ENCODE results near the gene TFAP2D.

Gene TFAP2D

DNA sequence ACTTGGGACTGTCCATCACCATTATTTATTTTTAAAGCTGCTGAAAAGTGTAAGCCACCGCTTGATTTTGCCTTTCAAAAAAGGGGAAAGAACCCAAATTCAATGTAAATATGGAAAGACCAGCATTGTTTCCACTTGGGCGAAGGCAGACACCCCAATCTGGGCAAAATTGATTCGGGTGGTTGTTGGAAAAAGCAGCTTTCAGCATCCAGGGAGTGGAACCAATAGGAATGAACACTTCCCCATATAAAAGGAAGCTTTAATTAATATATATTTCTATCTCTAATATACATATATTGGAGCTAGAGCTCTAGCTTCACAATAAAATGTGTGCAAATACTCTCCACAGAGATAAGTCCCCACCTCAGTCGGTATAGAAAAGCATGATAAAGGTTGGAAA, at the start of gene TFAP2D:
TFAP2D (plus strand) TSS at position 301 of the 400 bp plus-strand sequence. CDS start 530 bp downstream, outside the sequence.
- no peak for ATAC-seq

DNA sequence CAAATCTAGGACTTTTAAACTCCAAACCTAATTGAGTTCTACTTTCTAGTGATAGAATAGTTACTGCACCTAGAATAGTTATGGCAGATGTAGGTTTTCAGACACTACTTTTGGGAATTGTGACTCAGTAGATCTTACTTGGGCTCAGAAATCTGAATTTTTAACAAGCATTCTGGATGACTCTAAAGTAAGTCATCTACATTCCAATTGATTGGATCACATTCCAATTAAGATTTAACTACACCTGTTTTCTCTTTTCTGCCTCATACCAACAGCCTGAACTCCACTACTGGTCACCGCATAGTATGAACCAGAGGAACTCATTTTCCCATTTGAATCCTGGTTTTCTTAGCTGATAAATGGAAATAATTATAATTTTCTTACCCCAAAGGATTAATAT, 49.5 kb upstream of the TFAP2D start:
- no peak for ATAC-seq

DNA sequence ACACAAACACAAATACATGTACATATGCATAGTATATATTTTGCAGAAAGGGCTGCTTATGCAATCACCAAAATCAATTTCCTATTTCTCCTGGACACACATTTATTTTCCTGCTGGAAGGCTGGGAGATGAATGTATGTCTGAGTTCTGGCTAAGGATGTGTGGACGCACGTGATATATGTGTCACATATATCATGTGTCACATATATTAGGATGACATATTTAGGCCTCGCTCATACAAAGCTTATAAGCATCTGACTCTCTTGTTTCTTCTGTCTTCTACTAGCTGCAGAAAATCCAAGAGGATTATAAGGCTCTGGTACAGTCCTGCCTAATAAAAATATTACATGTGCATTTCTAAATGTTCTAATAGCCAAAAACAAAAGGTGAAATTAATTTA, 47.2 kb upstream of the TFAP2D start:
- no peak for ATAC-seq

DNA sequence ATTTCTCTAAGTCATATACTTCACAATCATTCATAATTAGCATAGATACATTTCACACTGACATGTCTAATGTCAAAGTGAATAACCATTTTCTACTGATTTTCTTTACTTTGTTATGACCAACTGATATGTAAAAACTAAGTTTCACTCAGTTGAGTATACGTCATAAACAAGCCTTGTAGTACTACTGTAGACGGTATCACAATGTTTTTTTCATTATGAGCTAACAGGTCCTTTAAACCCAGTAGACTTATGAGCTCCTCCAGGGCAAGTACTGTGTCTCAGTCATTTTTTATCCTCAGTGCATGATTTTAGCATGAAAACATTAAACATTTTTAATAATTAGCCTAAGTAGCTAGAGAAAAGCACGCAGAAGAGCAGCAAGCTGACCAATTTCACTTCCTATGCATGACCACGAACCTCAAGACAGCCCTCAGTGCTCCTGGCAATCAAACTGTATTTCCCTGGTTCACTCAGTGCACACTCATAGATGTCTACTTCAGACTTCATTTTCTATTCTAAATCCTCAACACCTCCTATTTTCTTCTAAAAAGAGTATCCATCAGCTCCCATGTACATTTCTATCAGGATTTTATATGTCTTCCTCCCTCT, 32.0 kb upstream of the TFAP2D start:
- ATAC-seq: no peak

DNA sequence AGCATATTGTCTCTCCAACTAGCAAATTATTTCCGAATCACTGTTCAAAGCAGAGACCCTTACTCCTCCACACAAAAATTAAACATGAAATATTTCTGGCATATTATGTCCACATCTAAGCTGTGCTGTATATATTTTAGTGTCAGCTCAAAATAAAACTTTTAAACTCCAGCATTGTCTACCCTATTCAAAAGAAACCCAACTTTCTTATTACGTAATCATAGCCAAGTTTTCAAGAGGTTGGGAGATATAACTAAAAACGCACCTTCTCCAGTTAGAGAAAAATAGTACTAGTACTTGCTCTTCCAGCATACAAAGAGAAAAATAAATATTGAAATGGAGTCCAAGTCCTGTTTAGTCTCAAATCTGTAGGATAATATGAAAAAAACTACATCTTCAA, 24.1 kb upstream of the TFAP2D start:
- no peak for ATAC-seq

DNA sequence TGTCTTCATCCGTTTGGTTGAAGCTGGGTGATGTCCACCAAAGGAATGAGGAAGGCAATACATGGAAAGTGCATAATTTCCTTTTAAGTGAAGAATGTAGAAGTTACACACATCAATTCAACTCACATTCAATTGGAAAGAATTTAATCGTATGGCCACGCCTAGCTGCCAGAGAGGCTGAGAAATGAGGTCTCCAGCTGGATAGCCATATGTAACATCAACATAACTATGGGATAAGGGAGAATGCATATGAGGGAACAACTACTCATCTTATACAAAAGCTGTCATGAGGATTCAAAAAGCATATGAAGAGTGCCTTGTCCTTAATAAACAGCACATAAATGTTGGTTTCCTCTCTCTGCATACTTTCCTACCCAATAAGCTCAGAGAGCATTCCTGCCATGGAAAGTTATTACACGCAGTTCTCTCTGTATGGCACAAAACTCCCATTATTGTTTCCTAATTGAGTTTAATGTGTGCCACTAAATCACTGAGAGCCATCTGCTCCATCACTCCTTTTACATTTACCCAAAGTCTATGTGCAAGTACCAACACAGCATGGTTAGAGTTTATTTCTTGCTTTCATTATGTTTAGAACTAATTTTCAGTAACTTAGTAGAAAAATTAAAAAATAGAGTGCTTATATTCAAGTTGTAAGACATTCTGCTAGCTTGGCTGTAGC, 21.4 kb upstream of the TFAP2D start:
- no peak for ATAC-seq

DNA sequence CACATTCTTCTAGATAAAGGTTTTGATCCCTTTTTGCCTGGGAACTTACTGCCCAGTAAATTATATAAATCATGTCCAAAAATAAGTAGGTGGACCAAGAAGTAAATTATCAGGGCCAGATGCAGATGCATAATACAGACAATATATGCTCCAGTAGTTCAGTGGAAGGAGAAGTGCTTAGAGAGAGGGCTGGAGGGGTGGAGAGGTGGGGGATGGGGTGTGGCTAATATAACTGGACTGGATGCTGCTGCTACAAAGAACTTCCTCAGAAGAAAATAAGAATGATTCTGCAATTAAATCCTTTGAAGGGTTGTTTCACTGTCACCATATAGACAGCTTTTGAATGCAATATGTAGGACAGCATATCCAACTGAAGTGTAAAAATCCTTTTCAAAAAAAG, 14.8 kb upstream of the TFAP2D start:
- ATAC-seq: no peak

DNA sequence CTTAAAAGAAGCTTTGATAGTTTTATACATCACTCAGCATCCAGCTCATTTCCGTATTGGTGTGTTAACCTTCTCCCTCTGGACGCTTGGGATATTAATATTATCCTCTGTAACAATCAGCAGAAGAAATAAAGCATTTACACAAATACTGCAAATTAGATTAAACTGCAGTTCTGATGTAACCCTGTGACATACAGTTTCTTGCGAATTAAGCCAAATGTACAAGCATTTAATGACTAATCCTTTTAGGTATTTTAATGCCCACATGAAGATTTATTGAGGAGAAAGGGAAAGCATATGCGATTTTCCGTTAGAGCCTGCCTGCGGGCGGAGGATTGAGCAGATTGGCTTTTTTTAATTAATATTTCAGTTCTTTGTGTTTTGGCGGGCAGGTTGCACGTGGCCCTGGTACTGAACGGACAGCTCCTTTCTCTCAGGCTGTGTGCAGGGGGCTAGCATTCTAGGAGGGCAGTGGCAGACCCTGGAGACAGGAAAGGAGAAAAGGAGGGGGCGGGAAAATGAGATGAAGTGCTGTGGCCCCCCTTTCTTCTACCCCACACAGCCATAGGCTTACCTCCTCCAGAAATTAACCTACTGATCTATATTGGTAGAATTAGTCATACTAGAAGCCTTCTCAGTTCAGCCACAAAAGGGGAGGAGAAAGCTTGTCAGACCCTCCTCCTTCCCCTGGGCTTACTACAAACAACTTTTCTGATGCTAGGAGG, 14.1 kb upstream of the TFAP2D start:
- no peak for ATAC-seq

DNA sequence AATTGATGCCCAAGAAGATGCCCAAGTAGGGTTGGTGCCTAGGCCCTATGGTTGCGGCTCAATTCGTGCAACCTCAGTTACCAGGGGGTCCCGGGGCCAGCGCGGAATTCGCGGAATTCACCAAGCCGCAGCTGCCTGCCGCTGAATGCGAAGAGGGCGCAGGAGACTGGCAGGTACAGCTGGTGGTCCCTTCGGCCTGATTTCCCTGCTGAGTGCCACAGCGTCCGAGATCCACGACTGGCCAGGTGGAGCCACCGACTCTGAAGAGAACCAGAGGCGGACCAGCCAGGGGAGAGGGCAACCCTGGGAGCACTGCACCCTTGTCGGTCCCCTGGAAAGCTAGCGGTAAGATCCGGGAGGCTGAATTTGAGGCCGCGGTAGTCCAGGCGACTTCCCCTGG, 6.8 kb upstream of the TFAP2D start:
- no peak for ATAC-seq

DNA sequence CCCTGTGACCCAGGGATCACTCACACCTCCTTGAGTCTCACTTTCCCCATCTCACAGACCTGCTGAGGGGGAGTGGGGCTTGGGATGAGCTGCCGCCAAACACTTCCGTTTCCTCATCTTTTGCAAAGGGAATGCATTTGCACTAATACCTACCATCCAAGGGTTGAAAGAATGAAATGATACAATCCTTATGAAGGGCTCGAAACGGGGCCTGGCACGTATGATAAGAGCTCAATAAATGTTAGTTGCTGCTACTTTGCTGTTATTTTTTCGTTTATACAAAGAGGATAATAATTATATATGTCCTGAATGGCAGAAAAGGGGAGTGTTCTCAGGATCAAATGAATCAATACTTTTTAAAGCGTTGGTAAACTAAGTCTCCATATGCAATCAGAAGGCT, 6.1 kb upstream of the TFAP2D start:
- no peak for ATAC-seq

DNA sequence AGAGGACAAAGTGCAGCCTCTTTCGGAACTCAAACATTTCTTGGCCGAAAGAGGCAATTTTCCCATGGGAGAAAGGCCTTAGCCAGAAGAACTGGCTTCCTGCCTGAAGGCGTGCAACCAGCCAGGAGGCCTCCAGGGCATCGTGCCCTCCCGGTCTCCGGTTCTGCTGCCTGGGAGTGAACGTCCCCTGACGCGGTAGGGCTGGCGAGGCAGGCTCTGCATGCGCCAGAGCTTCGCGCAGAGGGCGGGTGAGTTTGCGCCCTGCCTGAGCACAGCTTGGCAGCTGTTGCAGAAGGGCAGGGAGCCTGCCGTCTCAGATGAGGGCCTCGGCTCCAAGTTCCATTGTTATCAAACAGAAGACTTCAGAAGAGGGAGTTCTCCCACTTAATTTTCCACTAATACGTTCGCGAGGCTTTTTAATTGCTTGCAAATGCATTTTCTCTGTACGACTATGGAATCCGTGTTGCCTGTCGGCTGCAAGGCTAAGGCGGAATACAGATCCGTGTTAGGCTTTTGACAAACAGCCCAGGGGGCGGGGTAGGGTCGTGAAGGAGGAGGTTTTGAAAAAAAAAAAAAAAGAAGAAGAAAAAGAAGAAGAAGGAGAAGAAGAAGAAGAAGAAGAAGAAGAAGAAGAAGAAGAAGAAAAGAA, 5.5 kb upstream of the TFAP2D start:
- no peak for ATAC-seq

DNA sequence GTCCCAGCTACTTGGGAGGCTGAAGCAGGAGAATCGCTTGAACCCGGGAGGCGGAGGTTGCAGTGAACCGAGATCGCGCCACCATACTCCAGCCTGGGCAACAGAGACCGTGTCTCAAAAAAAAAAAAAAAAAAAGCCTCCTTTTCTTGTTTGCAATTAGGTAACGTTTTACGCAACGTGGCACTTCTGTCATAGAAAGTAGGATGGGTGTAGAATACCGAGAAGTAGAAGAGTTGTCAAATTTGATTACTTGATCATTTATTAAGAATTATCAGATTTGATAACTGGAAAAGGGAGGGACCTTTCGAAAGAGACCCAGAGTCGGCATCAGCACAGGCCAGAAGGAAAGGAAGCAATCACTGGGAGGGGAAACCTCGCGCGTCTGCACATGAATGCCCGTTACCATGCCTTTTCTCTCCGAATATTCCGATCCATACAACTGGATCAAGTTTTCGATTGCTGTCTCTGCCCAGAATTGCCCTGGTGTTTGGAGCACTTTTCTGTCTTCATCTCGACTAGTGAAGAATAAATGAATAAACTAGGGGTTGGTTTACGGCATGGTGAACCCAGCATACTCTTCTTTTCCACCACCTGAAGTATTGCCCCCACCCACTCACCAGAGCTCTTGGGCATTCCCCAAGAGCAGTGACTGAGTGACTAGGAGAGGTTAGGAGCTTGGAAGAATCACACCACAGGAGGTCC, 4.5 kb upstream of the TFAP2D start:
- no peak for ATAC-seq

DNA sequence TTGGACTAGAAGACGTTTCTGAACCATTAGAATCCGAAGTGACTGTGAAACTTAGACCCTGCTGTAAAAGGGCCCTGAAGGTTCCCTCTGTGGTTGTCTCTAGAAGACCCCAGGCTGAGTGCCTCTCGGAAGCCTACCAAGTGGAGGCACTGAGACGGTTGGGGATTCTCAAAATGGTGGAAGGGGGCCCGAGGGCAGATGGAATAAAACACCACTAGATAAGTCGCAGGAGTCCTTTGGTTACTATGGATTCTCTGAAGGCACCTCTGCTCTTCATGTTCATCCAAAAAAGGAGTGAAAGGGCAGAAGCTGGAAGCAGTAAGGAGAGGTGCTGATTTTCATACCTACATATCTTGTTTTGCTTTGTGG, 4.0 kb upstream of the TFAP2D start:
- ATAC-seq: no peak

DNA sequence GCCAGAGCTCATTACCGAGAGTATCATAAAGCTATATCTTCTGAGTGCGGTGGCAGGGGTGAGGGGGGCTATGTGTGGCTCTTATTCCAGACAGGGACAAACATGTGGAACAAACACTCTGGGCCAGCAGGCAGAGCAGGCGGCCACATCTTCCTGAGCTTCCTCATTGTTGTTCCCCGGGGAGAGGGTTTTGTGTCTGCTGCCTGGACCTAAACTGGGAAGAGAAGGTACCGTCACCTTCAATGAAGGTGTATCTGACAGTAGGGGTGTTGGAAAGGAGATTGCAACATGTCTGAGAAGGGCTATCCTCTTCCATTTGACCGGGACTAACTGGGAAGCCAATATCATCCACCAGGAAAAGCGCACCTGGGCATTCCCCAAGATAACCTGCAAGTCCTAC, 1.6 kb upstream of the TFAP2D start:
- ATAC-seq: no peak

DNA sequence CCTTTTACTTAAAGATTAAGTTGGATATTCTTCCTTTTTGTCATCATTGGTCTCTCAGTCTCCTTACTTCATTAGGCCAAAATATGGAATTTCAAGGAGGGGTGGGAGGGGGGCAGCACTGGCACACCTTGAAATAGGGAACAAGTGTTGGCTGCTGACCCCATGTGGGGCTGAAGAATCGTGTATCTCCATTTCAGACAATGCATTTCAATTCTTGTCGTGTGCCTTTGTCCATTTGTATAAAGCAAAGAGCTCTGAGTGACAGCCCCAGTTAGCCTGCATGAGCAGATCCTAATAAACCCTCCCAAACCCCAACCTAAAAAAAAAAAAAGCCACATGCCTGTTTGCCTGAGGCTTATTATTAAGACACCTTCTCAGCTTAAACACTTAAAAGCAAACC, 1.0 kb upstream of the TFAP2D start:
- no peak for ATAC-seq

DNA sequence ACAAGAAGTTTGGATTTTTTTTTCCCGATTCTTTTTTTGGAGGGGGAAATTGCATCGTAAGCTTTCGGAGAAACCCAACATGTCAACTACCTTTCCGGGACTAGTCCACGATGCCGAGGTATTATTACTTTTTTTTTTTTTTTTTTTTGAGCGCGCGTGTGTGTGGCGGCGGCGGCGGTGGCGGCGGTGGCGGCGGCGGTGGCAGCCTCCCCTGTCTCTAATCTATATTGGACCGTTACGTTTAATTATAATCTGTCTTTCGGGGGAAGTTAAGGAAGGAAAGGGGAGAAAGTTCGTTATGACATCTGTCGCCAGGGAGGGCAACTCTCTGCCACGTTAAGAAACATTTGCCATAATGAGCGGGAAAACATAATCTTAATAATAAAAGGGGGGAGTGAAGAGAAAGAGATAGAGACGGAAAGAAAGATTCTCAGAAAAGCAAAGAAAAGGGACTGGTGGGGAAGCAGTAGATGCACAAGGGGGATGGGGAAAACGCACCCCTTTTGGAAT, 706 bp downstream of the TFAP2D start:
- no peak for ATAC-seq

DNA sequence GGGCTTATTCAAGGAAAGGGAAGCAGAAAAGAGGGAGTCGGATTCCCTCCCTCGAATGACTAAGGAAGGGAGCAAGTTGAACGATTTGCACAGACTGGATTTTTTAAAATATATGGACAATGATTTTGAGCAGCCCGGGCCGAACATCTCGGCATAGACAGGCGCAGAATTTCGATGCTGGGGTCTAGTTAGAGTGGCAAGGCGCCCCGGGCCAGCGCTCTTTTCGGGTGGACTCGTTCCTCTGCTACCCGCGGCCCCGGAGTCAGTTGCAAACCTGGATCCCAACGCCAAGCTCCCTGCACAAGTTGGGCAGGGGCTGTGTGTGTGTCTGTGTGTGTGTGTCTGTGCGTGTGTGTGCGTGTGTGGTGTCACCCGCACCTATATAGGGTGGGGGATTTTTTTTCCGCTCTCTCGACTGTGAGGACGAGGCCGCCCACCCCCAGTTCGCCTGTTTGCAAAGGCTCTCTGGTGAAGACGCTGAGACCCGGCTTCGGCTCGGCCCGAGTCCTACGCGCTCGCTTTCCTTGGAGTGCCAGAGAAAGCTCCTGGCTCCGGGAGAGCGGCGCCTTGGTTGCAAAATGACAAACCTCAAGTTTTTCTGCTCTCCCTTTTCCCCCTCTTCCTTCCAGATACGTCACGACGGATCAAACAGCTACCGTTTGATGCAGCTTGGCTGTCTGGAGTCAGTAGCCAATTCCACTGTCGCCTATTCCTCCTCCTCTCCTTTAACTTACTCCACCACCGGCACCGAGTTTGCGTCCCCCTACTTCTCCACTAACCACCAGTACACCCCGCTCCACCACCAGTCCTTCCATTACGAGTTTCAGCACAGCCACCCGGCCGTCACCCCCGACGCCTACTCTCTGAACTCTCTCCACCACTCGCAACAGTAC, 1.4 kb downstream of the TFAP2D start:
- no peak for ATAC-seq

DNA sequence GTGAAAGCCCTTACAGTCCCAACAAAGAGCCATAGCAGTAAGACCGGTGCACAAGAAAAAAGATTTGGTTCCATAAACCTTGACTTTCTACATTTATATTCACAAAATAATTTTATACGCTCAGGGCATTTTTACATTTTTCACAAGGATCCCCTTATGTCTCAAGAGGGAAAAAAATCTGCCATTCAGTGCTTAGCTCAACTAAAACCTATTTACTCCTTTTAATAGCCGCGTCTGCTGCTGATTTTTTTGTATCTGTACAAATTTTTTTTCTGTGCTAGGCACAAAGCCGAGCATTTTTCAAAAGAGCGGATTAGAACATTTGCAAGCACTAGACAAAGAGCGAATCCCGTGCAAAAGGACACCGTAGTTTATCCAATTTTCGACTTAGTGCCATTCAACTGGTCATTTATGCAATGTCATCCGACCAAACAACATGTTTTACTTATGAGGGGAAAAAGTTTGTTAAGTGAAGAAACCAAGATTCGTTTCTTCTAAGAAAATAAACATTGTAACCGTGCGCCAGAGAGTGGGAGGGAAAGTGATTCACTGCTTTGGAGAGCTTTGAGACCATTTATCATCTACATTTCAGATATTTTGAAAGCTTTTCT, 3.7 kb downstream of the TFAP2D start:
- ATAC-seq: no peak

DNA sequence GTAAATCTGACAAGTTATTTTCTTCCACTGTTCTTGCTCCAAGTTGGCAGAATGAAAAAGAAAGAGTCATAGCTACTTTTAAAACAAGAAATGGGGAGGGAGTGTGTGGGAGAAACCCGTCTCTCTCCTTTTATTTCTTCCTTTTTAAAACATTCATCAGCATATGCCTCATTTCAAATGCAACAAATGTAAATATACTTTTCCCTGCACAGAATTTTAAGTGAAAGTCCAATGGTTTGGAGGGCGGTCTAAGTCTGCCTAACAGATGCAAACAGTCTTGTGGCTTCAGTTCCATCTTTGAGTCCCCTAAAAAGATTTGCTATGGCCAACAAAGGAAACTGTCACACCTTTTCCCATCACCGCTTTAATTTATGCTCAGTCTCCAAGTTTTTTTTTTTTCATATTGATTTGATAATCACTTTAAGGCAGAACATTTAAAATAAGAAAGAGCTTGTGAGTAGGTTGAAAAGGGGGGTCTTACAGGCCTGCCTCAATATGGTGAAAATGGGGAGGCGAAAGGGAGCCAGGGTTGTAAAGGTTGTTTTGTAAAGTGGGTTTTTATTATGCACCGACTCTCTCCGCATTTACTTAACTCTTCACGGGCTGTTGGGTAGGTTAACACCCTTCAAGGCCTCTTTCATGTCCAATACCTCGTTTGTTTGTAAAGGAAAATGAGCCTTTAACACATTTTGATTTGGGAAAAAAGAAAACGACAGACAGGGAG, 4.6 kb downstream of the TFAP2D start:
- ATAC-seq: no peak

DNA sequence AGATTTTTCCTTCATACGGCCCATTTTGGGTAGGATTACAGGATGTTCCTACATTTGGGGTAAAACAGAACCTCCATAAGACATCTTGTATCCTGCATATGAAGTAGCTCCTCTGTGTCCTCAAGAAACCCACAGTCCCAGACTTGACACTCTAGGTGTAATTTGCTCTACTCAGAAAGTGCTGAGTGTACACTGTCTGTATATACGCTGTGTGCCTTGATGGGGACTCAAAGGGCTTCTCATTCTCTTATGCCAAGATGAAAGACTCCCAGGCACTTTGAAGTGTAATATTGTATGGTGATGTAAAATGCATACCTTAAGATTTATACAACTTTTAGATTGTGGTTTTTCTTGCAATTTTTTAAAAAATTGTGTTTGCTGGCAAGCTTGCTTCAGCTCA, 5.2 kb downstream of the TFAP2D start:
- ATAC-seq: no peak

DNA sequence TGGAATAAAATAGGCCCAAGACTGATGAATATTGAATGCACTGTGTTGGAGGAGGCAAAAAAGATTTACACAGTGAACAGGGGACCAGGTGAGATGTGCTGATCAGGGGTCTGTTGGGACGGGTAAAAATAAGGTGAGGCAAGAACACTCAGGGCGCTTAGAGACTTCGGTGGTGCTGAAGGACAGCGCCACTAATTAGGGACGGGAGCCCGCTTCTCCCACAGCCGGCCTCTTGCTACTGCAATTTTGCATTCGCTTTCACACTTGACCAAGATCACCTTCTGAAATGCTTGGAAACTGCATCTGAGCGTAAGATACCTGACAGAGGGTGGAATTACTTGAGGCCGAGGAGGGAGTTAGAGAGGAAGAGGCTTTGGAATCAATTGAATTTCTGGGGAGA, 7.3 kb downstream of the TFAP2D start:
- ATAC-seq: no peak

Measured in activated CD4-positive, CD25-positive, alpha-beta regulatory T cell treated with anti-CD3 and anti-CD28 coated beads, Interleukin-2, amount 50 U/mL, for 24 hours (primary cell).